HG03280 (cell line): ENCODE measurements around the gene SULT1E1.
"Not testable (repeated sequence)": the region's sequence is repeated elsewhere in the genome, so short reads cannot be mapped to it uniquely, and the experiment has no call there.

ENCODE experiments used
- ATAC-seq: cut with Tn5 transposase; IDR thresholded peaks from one replicate; pipeline ENCODE4 v1.9.1; 2021; ENCODE audit warnings: mild to moderate bottlenecking, moderate library complexity; ENCODE audit not compliant: unreplicated experiment

SULT1E1 gene

DNA sequence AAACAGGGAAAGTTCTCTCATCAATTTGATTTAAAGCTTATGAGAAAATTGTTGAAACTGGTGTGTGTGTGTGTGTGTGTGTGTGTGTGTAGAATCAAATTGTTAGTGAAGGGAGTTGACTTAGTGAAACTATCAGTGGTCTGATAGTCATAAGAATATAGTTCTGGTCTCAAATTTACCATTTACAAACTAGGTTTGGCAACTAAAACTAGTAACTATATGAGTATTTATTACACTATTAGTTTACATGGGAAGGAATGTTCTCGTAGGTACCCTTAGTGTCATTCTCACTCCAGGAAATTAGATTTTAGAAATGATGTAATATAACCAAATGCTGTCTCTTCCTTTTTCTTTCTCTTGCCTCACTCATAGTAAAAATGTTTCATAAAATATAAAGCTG, 11.9 kb downstream of the SULT1E1 start:
- no peak for ATAC-seq

DNA sequence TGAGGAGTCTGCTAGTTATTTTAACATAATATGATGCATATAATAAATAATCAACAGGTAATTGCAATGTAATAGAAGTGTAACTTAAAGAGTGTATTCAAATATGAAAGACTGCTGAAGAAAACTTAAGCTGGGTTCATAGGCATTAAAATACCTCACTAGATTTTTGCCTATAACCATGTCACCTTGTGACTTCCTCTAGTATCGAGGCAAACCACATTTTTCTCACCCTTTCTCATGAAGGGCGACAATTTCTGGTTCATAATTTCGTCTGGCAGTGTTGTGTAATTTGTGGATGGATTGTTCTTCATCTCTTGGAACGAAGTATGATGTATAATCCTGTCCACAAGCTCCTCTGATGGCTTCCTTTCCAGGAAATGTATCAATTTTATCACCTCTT, 16.0 kb downstream of the SULT1E1 start:
- ATAC-seq: no peak

DNA sequence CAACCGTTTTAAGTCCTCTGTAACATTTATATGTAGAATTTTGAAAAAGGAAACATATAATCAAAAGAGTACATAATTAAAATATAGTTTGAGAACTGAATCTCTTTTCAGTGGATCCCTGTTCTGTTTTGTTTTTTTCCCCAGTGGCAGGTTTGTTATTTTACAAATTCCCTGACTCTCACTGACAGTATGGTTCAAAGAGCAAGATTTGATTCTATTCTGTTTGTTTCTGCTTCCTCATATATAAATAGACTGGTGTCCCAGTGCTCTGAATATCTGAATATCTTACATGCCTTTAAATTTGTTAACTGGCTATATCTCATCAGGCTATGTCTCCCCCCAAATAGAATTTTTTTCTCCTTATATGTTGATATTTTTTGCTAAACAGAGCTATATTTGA, 16.6 kb downstream of the SULT1E1 start:
- no peak for ATAC-seq

DNA sequence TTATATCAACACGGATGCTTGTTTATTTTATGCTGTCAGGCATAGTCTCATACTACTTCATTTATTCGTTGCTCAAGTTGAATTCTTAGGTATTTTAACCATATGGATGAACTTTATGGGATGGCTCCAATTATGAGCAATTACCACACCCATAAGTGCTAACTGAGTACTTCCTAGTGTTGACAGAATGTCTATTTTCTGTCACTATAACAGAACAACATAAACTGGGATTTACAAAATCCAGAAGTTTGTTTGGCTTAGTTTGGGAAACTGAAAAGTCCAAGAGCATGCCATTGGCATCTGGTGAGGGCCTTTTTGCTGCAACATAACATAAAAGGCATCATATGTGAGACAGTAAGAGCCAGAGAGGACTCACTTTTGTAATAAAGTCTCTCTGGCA, 21.0 kb downstream of the SULT1E1 start:
- ATAC-seq: no peak

DNA sequence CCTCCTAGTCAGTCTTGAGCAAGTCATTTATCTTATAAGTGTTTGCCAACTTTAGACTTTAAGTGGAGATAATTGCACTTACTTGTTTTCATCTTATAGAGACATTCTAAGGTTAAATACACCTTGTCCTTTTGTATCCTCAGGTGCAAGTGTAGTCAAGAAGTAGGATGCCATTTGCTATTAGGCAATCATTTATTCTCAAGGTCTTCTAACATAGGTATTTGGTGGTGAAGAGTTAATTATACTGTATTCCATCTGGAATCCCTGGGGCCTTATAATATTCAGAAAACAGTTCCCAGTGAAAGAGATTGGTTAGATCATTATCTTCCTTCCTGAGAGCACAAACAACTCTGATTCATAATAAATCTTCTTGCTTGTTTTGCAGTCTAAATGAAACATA, 23.7 kb downstream of the SULT1E1 start:
- ATAC-seq: no peak

DNA sequence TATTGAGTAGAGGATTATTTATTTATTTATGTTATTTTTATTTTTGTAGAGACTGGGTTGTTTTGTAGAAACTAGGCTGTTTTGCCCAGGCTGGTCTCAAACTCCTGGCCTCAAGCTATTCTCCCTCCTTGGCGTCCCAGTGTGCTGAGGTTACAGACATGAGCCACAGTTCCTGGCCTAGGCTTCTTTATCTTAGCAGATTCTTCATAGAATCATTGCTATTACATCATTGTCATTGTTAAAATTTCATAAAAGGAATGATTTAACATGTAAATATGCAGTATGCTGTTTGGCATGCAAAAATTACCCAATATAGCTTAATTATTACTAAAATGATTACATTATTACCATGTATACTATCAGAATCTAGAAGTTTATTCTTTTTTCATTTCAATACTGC, 24.2 kb downstream of the SULT1E1 start:
- no peak for ATAC-seq

DNA sequence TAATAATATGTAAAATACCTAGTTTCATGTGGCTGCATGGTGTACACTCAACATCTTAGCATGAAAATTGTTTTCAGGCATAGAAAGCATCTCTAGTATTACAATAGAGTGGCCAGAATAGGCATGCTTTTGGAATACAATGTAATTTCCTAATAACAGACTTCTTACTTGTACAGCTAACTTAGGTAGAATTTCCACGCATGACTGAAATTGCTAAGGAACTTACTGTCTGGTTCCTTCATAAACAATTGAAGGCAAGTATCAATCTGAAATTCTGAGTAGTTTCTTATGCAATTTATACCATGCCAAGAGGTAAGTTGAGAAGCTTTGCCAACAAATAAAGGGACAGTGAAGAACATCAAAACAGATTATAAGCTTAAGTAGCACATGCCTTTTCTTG, 26.7 kb downstream of the SULT1E1 start:
- ATAC-seq: no peak

DNA sequence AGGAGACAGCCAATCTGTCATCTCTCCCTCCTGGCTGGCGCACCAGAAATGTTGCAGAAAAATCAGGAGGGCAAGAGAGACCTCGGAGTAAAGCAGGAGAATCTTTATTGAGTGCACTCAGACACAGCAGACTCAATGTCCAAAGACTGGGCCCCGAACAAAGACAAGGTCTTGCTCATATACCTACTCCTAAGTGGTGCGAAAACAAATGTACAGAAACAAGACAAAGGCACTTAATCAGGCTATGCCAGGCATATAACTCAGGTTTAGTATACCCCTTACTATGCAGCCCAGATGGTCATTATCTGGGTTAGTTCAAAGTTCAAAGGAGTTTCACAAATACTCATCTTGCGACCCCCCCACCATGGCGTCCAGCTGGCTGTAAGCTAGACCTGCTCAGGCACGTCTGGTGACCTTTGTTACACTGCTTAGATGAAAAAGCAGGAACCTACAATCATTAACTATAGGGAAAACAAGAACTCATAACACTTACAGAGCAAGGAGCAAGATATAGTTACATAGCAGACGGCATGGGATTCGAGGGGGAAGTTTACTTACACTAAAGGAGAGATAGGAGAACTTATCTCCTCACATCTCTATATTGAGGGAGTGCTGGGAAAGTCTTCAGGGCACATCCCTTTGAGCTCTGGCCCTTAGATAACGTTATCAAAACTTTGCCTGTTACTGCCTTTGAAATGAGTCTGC, 27.5 kb downstream of the SULT1E1 start:
- no peak for ATAC-seq

DNA sequence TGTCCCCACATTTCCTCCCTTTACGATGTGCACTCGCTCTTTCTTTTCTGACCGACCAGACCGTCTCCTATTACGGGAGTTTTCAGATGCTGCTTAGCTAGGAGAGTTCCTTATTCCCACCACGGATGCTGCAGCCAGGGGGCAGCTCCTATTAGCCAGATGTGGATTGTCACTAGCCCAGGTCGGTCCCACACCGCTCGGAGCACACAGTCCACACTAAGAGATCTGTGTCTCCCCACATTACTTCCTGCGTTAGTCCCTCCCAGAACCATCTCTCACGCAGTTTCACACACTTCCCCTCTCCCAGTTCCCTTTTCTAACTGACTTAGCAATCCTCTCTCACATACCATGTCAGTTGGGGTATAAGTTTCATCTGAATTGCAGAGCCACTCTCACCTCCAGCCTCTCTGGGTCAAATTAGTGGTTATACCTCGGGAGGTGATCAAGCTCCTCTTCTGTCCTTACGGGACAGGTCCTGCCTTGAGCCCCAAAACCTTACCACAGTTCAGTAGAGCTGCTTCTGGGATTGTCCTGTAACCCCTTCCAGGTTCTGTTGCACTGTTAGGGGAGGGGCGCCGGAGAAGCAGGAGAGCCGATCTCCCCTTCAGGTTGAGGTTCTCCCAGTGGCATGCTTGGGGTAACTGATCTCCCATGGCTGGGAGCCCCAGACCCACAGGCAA, 28.2 kb downstream of the SULT1E1 start:
- ATAC-seq: peak; percentile 75

DNA sequence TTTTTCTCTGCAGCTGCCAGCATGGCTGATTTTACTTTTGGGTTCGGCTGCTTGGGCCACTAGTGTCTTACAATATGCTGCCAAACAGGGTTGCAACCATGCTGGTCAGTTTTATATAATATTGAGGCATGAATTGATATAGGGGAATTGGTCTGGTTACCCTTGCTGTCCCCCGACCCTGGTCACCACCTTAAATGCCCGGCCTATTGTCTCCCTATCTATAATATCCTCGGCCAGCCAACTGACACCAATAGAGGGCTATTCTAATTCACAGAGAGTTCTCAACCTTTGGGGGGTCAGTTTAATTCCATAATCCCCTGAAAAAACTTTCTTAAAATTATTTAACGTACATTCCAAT, 28.7 kb downstream of the SULT1E1 start:
- no peak for ATAC-seq

DNA sequence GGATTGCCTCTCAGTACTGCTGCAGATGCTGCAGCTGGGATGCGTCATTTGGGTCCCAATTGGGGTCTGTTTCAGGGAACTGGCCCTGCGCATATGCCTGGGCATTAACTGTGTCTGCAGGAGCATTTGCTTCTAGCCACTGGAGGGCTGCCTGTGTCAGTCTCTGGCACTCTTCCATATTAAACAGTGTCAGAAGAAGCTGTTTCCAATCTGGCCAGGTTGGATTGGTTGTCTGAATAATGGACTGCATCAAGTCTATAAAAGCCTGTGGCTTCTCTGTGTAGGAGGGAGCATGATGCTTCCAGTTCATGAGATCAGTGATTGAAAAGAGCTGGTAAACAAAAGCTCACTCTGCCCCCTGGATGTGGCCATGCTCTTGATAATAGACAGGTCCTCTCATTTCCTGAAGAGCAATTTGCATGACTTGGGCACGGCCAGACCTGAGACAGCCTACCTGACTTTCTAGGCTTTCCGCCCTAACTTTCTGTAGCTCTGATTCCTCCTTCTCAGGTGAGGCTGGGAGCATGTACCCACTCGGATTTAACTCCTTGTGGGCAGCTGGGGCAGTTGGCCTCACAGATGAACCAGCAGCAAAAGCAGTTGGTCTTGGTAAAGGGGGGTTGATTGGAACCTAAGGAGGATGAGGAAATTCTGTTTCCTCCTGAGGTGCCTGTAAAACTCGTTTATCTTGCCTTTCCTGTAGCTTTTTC, 29.2 kb downstream of the SULT1E1 start:
- no peak for ATAC-seq

DNA sequence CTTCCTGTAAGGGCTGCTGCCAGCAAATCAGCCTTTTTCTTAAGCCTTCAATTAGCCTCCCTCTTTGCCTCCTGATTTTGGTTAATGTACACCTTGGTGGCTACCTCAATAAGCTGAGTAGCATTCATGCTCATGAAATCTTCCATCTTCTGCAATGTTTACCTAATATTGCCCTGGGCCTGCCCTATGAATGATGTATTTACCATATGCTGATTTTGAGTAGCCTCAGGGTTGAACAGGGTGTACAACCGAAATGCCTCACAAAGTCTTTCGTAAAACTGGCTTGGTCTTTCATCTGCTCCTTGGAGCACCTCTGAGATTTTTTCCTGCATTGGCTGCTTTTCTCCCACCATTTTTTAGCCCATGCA, 29.8 kb downstream of the SULT1E1 start:
- no peak for ATAC-seq

DNA sequence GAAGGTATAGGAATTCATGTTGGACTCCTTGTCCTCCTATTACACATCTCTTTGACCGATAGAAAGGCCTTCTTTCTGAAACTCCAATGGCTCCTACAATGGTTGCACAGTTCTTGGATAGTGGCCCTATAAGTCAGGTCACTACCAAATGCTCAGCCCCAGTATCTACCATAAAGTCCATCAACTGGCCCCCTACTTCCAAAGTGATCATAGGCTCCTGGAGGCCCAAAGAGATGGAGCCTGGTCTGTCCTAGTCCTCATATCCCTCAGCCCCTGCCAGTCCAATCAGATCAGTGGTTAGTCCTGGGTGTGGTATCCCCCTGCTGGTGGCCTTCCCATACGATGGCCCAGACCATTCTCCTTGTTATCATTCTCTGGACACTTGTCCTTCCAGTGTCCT, 30.3 kb downstream of the SULT1E1 start:
- no peak for ATAC-seq

DNA sequence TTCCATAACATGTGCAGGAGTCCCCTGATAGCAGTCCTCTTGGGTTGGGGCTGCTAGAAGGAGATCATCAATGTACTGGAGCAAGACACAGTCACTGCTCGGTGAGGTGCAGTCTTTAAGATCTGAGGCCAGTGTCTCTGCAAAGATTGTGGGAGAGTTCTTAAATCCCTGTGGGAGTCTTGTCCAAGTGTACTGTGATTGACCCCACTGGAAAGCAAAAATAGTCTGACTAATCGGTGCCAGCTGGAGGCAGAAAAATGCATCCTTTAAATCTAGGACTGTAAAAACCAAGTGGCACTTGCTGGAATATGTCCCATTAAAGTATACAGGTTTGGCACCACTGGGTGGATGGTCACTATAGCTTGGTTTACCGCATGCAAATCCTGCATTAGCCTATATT, 31.1 kb downstream of the SULT1E1 start:
- ATAC-seq: no peak

DNA sequence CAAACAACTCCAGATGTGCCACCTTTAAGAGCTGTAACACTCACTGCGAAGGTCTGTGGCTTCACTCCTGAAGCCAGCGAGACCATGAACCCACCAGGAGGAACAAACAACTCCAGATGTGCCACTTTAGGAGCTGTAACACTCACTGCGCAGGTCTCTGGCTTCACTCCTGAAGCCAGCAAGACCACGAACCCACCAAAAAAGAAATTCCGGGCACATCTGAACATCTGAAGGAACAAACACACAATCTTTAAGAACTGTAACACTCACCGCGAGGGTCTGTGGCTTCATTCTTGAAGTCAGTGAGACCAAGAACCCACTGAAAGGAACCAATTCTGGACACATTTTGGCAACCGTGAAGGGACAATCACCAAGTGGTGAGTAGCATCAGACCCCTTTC, 34.9 kb downstream of the SULT1E1 start:
- not testable (repeated sequence) for ATAC-seq

DNA sequence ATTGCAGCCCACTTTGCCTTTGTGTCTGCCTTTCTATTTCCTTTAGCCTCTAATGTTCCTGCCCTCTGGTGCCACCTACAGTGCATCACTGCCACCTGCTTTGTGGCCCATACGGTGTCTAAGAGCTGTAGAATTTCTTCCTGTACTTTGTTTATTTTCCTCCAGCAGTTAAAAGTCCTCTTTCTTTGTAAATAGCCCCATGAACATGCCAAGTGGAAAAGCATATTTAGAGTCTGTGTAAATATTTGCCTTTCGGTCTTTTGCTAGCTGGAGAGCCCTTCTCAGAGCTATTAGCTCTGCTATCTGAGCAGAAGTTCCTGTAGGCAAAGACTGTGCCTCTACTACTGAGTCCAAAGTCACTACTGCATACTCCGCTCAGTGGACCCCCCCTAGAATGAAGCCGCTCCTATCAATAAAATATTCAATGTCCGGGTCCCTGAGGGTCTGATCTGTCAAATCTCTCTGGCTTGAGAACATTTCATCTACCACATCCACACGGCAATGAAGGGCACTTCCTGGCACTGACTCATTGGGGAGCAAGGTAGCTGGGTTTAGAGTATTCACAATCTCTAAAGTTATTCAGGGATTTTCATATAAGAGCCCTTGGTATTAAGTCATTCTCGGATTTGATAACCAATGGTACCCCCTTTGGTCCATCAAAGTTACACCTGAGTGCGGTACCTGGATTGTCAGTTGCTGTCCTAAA, 36.3 kb downstream of the SULT1E1 start:
- peak; percentile 93 for ATAC-seq

DNA sequence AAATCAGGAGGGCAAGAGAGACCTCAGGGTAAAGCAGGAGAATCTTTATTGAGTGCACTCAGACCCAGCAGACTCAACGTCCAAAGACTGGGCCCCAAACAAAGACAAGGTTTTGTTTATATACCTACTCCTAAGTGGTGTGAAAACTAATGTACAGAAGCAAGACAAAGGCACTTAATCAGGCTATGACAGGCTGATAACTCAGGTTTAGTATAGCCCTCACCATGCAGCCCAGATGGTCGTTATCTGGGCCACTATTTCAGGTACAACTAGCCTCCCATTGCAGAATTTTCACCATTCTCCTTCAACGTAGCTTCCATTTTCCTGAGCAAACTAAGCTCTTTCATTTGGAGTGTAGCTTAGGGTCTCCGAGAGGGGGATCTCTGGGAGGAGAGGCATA, 36.9 kb downstream of the SULT1E1 start:
- ATAC-seq: peak; percentile 21

DNA sequence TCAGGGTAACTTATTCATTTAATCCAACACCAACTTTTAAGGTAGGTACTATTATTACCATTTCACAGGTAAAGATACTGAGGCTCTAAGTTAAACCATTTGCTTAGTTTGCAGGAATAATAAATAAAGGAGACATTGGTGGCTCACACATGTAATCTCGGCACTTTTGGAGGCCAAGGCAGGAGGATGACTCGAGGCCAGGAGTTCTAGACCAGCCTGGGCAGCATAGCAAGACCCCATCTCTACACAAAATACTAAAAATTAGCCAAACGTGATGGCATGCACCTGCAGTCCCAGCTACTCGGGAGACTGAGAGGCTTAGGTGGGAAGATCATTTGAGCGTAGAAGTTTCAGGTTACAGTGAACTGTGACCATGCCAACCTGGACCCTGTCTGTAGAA, 37.7 kb downstream of the SULT1E1 start:
- no peak for ATAC-seq

DNA sequence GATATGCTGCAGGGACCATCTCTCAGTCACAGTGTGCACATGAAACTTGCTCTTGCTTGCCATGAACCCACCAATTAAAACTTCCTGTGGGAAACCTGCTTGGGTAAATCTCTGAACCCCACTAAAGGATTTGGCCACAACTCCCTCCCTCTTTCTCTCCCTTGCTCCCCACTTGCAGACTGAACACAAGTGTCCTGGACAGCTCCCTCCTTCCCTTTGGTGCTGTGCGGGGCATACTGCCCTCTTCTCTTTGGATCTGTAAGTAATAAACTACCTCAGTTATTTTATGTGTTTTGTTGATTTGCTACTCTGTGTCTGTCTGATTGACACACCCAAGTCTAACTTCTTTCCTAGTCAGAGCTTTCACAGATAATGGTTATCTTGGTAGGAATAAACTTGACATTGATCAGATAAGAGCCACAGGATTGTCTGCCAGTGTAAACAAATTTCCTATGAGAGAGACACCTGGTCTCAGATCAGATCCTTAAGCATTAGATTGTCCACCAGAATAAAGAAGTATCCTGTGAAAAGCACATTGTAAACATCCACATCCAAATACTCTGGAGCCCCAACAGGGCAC, 41.8 kb downstream of the SULT1E1 start:
- ATAC-seq: no peak

DNA sequence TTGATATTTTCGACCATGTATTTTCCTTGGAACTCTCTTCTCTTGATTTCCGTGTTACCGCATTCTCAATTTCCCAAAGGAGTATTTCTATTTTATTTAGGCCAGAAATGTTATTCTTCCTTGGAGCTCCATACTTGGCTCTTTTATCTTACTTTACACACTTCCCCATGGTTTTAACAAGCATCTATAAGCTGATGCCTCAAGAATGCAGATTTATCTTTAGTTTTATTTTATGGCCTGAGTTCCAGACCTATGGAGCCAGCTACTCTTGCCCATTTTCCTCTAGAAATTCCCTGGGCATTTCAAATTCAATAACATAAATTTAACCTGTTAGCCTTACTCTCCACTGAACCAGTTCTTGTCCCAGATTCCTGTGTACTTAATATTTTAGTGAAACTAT, 43.7 kb downstream of the SULT1E1 start:
- no peak for ATAC-seq

DNA sequence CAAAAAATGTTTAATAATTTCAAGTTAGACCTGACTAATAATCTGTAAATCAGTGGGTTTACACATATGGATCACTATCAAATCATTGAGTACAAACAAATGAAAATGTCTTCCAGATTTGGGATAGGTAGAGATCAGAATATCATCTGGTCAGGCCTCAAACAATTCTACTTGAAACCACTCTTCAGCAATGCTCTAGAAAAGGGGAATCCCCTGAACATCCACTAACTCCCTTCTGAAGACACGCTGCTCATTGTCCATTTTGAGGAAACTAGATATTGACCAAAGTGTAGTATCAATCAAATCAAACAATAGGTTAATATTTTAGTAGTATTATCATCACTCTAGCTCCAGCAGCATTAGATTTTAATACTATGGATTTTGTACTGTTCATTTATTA, 46.3 kb downstream of the SULT1E1 start:
- ATAC-seq: no peak
